K562 (cell line): ENCODE measurements around the gene DNAAF6. TPM values are rescaled to one million over a fixed set of nuclear protein-coding genes. Genes with fewer than 3 reads are reported as not detected.
"Not testable (repeated sequence)": the region's sequence is repeated elsewhere in the genome, so short reads cannot be mapped to it uniquely, and the experiment has no call there.

Experiments
- ATAC-seq: fragments of 200-7000 bp; cut with Tn5 transposase; 3 replicates; pipeline ENCODE4 v1.9.1; 2020; ENCODE audit warnings: moderate library complexity
- BruUV-seq: library from RNA; stranded (reverse); fragments of 400-500 nt; replicated peaks from 2 replicates; lab custom pipeline; 2021; lab: Mats Ljungman, UMichigan
- CTCF ChIA-PET: fragments of 300-600 bp; formaldehyde crosslinking; extraction: SDS; loops from one replicate; lab custom pipeline; 2021; ENCODE audit warnings: low intra/inter-chr PET ratio; lab: Yijun Ruan, JAX
- POLR2A ChIA-PET: fragments of 300-600, 350-650 bp; sonication (Branson Sonifier 250); formaldehyde crosslinking; extraction: SDS; loops from one replicate; lab custom pipeline; 2021; ENCODE audit warnings: antibody characterized with exemption, inconsistent platforms; lab: Yijun Ruan, JAX
- DNase-seq, 4 experiments: peaks; one replicate each; pipeline versions ENCODE4 v3.0.0 to v3.0.0-alpha.2; 2011 to 2018; ENCODE audit warnings: low spot score in 3 of 4, mixed read lengths in 3 of 4; ENCODE audit errors: extremely low read depth in 1 of 4
- FAIRE-seq: peaks from 2 replicates; lab custom pipeline; 2011; peaks lifted over from hg19 to GRCh38; lab: Jason Lieb, UNC
- H2AFZ ChIP-seq: 2 replicates; pipeline ENCODE4 v1.6.0; 2011; ENCODE audit warnings: low read depth, low read length, control low read depth, inconsistent platforms
- H3K27ac ChIP-seq: fragments of 200-600 bp; 3 replicates; pipeline ENCODE4 v1.8.0; 2011; ENCODE audit warnings: low read depth, mild to moderate bottlenecking, control low read depth, inconsistent platforms, low read length, moderate library complexity, mixed read lengths; ENCODE audit errors: extremely low read depth
- H3K27me3 ChIP-seq, 2 experiments: fragments of 300-600 bp in 1 of 2; 2 replicates in 1 of 2; 3 replicates in 1 of 2; pipeline versions ENCODE4 v1.6.0 to v1.8.0; 2011; ENCODE audit warnings: inconsistent platforms in 2 of 2, low read length in 2 of 2, mild to moderate bottlenecking in 1 of 2, mixed read lengths in 1 of 2, moderate library complexity in 1 of 2; ENCODE audit not compliant: control insufficient read depth in 2 of 2, insufficient read depth in 2 of 2
- H3K36me3 ChIP-seq: fragments of 300-600 bp; 3 replicates; pipeline ENCODE4 v1.8.0; 2011; ENCODE audit warnings: mild to moderate bottlenecking, low read length, inconsistent platforms; ENCODE audit not compliant: control insufficient read depth, insufficient read depth
- H3K4me1 ChIP-seq, 2 experiments: fragments of 200-600 bp in 1 of 2; replicated peaks in 1 of 2; 2 replicates in 1 of 2; 3 replicates in 1 of 2; pipeline versions ENCODE4 v1.5.1 to v1.8.0; 2011; ENCODE audit warnings: inconsistent platforms in 2 of 2, low read length in 2 of 2, mild to moderate bottlenecking in 1 of 2, mixed read lengths in 1 of 2, moderate library complexity in 1 of 2; ENCODE audit not compliant: control insufficient read depth in 2 of 2, insufficient read depth in 2 of 2
- H3K4me2 ChIP-seq: 2 replicates; pipeline ENCODE4 v1.6.1; 2011; ENCODE audit warnings: low read length, control low read depth, inconsistent platforms, mixed read lengths; ENCODE audit not compliant: insufficient read depth
- H3K4me3 ChIP-seq: fragments of 200-600 bp; sonication (generic), shearing (Covaris generic); 2 replicates; pipeline ENCODE4 v1.5.1; 2016; ENCODE audit warnings: control low read depth, inconsistent platforms
- H3K79me2 ChIP-seq: fragments of 200-600 bp; 3 replicates; pipeline ENCODE4 v1.8.0; 2011; ENCODE audit warnings: low read length, inconsistent platforms; ENCODE audit not compliant: control insufficient read depth, insufficient read depth
- H3K9ac ChIP-seq, 2 experiments: 2 replicates each; pipeline versions ENCODE4 v1.6.0 to v1.6.1; 2011; ENCODE audit warnings: low read depth in 2 of 2, low read length in 2 of 2, control low read depth in 1 of 2, inconsistent platforms in 1 of 2, mild to moderate bottlenecking in 1 of 2, mixed read lengths in 1 of 2; ENCODE audit not compliant: insufficient read depth in 1 of 2
- H3K9me1 ChIP-seq: one replicate; pipeline ENCODE4 v1.6.0; 2011; ENCODE audit warnings: inconsistent platforms, mild to moderate bottlenecking, low read length, moderate library complexity; ENCODE audit not compliant: control insufficient read depth, insufficient read depth
- H3K9me3 ChIP-seq: replicated peaks from 2 replicates; pipeline ENCODE4 v1.5.1; 2011; ENCODE audit warnings: low read depth, low read length, inconsistent platforms; ENCODE audit not compliant: control insufficient read depth, insufficient read depth
- H4K20me1 ChIP-seq: replicated peaks from 2 replicates; pipeline ENCODE4 v1.6.1; 2011; ENCODE audit warnings: low read length, inconsistent platforms, mixed read lengths; ENCODE audit not compliant: control insufficient read depth, insufficient read depth
- ASH1L ChIP-seq: fragments of 450-650 bp; IDR thresholded peaks from 2 replicates; pipeline ENCODE4 v1.6.1; 2018; ENCODE audit warnings: borderline replicate concordance, mild to moderate bottlenecking, low read depth; ENCODE audit not compliant: partially characterized antibody
- C11orf30 ChIP-seq: fragments of 450-650 bp; IDR thresholded peaks from 2 replicates; pipeline ENCODE4 v1.6.1; 2016; ENCODE audit warnings: low read depth, mild to moderate bottlenecking
- CBX2 ChIP-seq: fragments of 200-600 bp; sonication (generic); IDR thresholded peaks from one replicate; pipeline ENCODE4 v1.6.1; 2012; ENCODE audit warnings: mild to moderate bottlenecking, low read length, inconsistent platforms; ENCODE audit not compliant: insufficient read depth, poor library complexity, severe bottlenecking
- CC2D1A ChIP-seq: fragments of 450-650 bp; IDR thresholded peaks from 2 replicates; pipeline ENCODE4 v1.6.1; 2017; ENCODE audit warnings: mild to moderate bottlenecking
- CCNT2 ChIP-seq: IDR thresholded peaks from 2 replicates; pipeline ENCODE4 v1.6.1; 2011; ENCODE audit warnings: borderline replicate concordance, low read depth, mild to moderate bottlenecking, moderate library complexity, mixed read lengths, low read length; ENCODE audit not compliant: insufficient read length; ENCODE audit errors: extremely low read depth
- CHAMP1 ChIP-seq: fragments of 450-650 bp; IDR thresholded peaks from 2 replicates; pipeline ENCODE4 v1.6.1; 2016; ENCODE audit warnings: mild to moderate bottlenecking
- COPS2 ChIP-seq: fragments of 450-650 bp; conservative IDR thresholded peaks from 2 replicates; pipeline ENCODE4 v1.6.1; 2016; ENCODE audit warnings: mild to moderate bottlenecking, moderate library complexity
- FOXM1 ChIP-seq, 2 experiments: fragments of 450-650 bp in 1 of 2; sonication (generic) in 1 of 2; formaldehyde crosslinking in 1 of 2; IDR thresholded peaks; 2 replicates each; pipeline versions ENCODE4 v1.6.1 to v1.9.0; 2017 to 2022; ENCODE audit warnings: low read depth in 2 of 2, mild to moderate bottlenecking in 2 of 2, missing genetic modification reagents in 1 of 2, moderate library complexity in 1 of 2
- JUND ChIP-seq, 2 experiments: IDR thresholded peaks; 2 replicates in 1 of 2; 3 replicates in 1 of 2; pipeline ENCODE4 v1.6.1; 2011; ENCODE audit warnings: borderline replicate concordance in 2 of 2, low read depth in 2 of 2, low read length in 2 of 2, improper control_type of control experiment in 1 of 2, missing biosample characterization in 1 of 2, missing genetic modification characterization in 1 of 2, missing genetic modification reagents in 1 of 2
- MAFG ChIP-seq: fragments of 450-650 bp; conservative IDR thresholded peaks from 2 replicates; pipeline ENCODE4 v1.6.1; 2016; ENCODE audit warnings: missing genetic modification characterization, missing compliant biosample characterization
- NFYB ChIP-seq: IDR thresholded peaks from 2 replicates; pipeline ENCODE4 v1.6.1; 2011; ENCODE audit warnings: mild to moderate bottlenecking, moderate library complexity; ENCODE audit not compliant: insufficient read length; ENCODE audit errors: extremely low read depth
- SMARCE1 ChIP-seq: fragments of 450-650 bp; IDR thresholded peaks from 2 replicates; pipeline ENCODE4 v1.7.1; 2016; ENCODE audit warnings: mild to moderate bottlenecking
- SPI1 ChIP-seq: IDR thresholded peaks from 2 replicates; pipeline ENCODE4 v1.6.1; 2011; ENCODE audit warnings: low read depth, low read length, control low read depth, borderline replicate concordance
- STAT5A ChIP-seq: IDR thresholded peaks from 2 replicates; pipeline ENCODE4 v1.6.1; 2012; ENCODE audit warnings: low read length, inconsistent platforms, borderline replicate concordance
- TCF3 ChIP-seq: sonication (generic); formaldehyde crosslinking; IDR thresholded peaks from 2 replicates; pipeline ENCODE4 v1.4.0; 2020; ENCODE audit warnings: mild to moderate bottlenecking, missing genetic modification reagents
- ZNF316 ChIP-seq: fragments of 450-650 bp; IDR thresholded peaks from 2 replicates; pipeline ENCODE4 v1.6.1; 2016
- WGBS: fragments of 100-300 bp; shearing (Covaris generic); methylation state at CpG from one replicate; pipeline ENCODE4 v1.1.6; 2016; ENCODE audit warnings: low coverage, mixed read lengths; ENCODE audit not compliant: insufficient coverage; ENCODE audit errors: missing lambda C conversion rate; 5-methylcytosine and 5-hydroxymethylcytosine counted together
- in situ Hi-C: fragments of 300-500 bp; cut with MboI; formaldehyde crosslinking; loops from 4 replicates; pipeline ENCODE4 v1.15.0; 2018; ENCODE audit warnings: inconsistent platforms, mixed read lengths
- intact Hi-C: fragments of 100-400 bp; cut with micrococcal nuclease; formaldehyde crosslinking; loops from 2 replicates; pipeline ENCODE4 v1.14.2; 2022
- polyA plus RNA-seq, 8 experiments: library from polyadenylated mRNA; depleted of rRNA in 4 of 8; stranded (reverse) in 5 of 8; unstranded in 3 of 8; fragments of >200 nt; fragmentation: Nextera tagmentation in 2 of 8; fragmentation: Illumina TruSeq in 1 of 8; extraction: Ambion mirVana in 2 of 8; extraction: Trizol in 1 of 8; gene quantifications; 2 replicates each; pipeline versions ENCODE4 v1.2.1 to v1.2.3, GENCODE V29; 2011 to 2014; ENCODE audit warnings: inconsistent platforms in 1 of 8, missing spikeins in 1 of 8
- total RNA-seq, 7 experiments: library from RNA; depleted of rRNA in 6 of 7; stranded (reverse); fragments of >200 nt in 6 of 7; fragmentation: Illumina TruSeq in 2 of 7; extraction: Trizol in 2 of 7; gene quantifications; 2 replicates each; pipeline versions ENCODE4 v1.2.1 to v1.2.3, GENCODE V29; 2011 to 2021; ENCODE audit warnings: low replicate concordance in 1 of 7

Gene DNAAF6
- total and polyA plus RNA-seq, 9 of the 15 experiments (the other 6 are each of a cell fraction or from before 2014, with no cell fraction given) = 0.04 to 0.17 (median 0.14) TPM; not detected in 4

- TF ChIP-seq STAT5A (peak; percentile 59; the same call in 1 of the 2 replicates), SPI1 (peak; percentile 29; the same call in 1 of the 2 replicates), TCF3 (CRISPR knock-in tag) (peak; percentile 68), COPS2 (no peak), SMARCE1 (peak; percentile 46; the same call in 1 of the 2 replicates), CBX2 (no peak), CCNT2 (peak; percentile 20), JUND (IDR thresholded peaks at IDR 0.05; ENCODE audit: borderline replicate concordance, low read depth, low read length) (peak; percentile 41; the same call in 1 of the 2 replicates), JUND (tag; IDR thresholded peaks at IDR 0.05; ENCODE audit: borderline replicate concordance, low read depth, low read length) (no peak; the same call in 2 of the 3 replicates)
Measured at GRCh38 chrX:107197319-107197718, 9.1 kb upstream of the DNAAF6 start (continued).

GRCh38 chrX:107198074-107198473 is 8.3 kb upstream of the DNAAF6 start:
- Histone ChIP-seq H3K36me3 (peaks cover 24% of the 10 kb centered on the region), H3K79me2 (peaks cover 95% of the 10 kb centered on the region), H3K4me1 (peaks cover 0 to 11% of the 10 kb centered on the region in 2 experiments; a peak in 3 of 5 replicates)
- H3K9ac ChIP-seq; H3K4me3 ChIP-seq; H3K9me3 ChIP-seq; FAIRE-seq; DNase-seq; H3K4me2 ChIP-seq; H3K27me3 ChIP-seq; BruUV-seq; CTCF ChIA-PET; H3K27ac ChIP-seq; ATAC-seq; intact Hi-C loops; H3K9me1 ChIP-seq; H4K20me1 ChIP-seq; H2AFZ ChIP-seq; in situ Hi-C loops; TF ChIP-seq FOXM1 (CRISPR knock-in tag; IDR thresholded peaks at IDR 0.05; ENCODE audit: low read depth): not testable (repeated sequence)
- 93% methylated on average over 5 of the region's 6 CpGs for WGBS
- POLR2A ChIA-PET = interaction anchor here (0.6 to 1.3 kb wide), 3 partner anchors 8 to 488 kb away, joined by 3 to 7 read pairs (median 3); partner anchors contain the start of genes DNAAF6 and NUP62CL
- TF ChIP-seq MAFG (tag) (peak; percentile 39; the same call in 1 of the 2 replicates), CC2D1A (peak; percentile 76), C11orf30 (peak; percentile 57), CHAMP1 (peak; percentile 28; the same call in 1 of the 2 replicates), FOXM1 (IDR thresholded peaks at IDR 0.05; ENCODE audit: low read depth) (peak; percentile 22; the same call in 1 of the 2 replicates), ZNF316 (peak; percentile 85), NFYB (peak; percentile 28), ASH1L (peak; percentile 49)
